ENCODE data around the gene PCBP4. TPM values are rescaled to one million over a fixed set of nuclear protein-coding genes. Genes with fewer than 3 reads are reported as not detected.
A peak's percentile ranks its signal among the peaks of the same experiment; 100 is the strongest.
"Not testable (repeated sequence)": the region's sequence is repeated elsewhere in the genome, so short reads cannot be mapped to it uniquely, and the experiment has no call there.

PCBP4 gene
- total RNA-seq, 2 experiments from 2014 or later = 11.4 to 21.1 TPM

- Mint-ChIP-seq H3K27ac (no peak overlapping the region), H3K27me3 (peaks cover 4% of the 10 kb centered on the region), H3K9me3 (ENCODE audit: low read depth) (no peaks in the 10 kb centered on the region), H3K36me3 (no peaks in the 10 kb centered on the region), H3K4me3 (no peak overlapping the region), H3K4me1 (peaks cover 11% of the 10 kb centered on the region)
- DNase-seq = no peak
- ATAC-seq = no peak
- CTCF ChIA-PET = interaction anchor here (1.1 to 7.3 kb wide), 7 partner anchors 9 to 138 kb away, joined by 3 to 107 read pairs (median 3); partner anchors contain the start of genes DUSP7 and RPL29
These were observed 37.0 kb upstream of the PCBP4 start for GRCh38 chr3:52004163-52004787.

GRCh38 chr3:52002748-52003147 is 35.5 kb upstream of the PCBP4 start:
- peaks cover 11% of the 10 kb centered on the region for H3K4me1 Mint-ChIP-seq
- ATAC-seq = no peak
- DNase-seq = no peak
- no peaks in the 10 kb centered on the region for H3K36me3 Mint-ChIP-seq
- CTCF ChIA-PET = interaction anchor here (0.7 to 7.3 kb wide), 11 partner anchors 19 to 148 kb away, joined by 3 to 107 read pairs (median 11); partner anchors contain the start of genes ABHD14A, ABHD14B, ACY1 and DUSP7
- no peak overlapping the region for H3K27ac Mint-ChIP-seq
- H3K4me3 Mint-ChIP-seq = no peak overlapping the region
- H3K9me3 Mint-ChIP-seq (ENCODE audit: low read depth) = no peaks in the 10 kb centered on the region
- H3K27me3 Mint-ChIP-seq = peaks cover 6% of the 10 kb centered on the region

DNA sequence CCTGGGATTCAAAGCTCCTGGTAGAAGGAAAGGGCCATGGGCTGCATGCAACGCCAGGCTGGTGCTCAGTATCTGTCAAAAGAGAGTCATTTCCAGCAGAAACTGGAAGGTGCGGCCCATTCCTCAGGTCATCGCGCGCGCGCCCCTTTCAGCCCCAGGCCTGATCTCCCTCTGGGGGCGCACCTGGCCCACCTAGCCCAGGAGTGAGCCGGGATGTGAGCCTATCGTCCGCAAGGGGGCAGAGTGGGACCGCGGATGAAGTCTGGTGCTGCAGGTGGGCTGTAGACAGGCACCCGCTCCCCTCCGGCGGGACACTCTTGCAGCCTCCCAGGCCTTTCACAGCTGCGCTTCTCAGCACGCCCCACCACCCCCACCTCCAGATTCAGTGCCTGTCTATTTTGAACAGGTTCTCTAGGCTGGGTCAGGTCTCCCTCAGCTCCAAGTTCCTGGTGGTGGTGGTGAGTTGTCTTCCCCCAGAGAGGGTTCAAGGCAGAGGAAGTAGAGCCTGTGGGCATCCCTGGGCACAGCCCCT is 34.3 kb upstream of the PCBP4 start:
- Mint-ChIP-seq H3K27me3 (peaks cover 13% of the 10 kb centered on the region), H3K27ac (no peak overlapping the region), H3K4me3 (no peak overlapping the region), H3K9me3 (ENCODE audit: low read depth) (no peaks in the 10 kb centered on the region), H3K4me1 (peaks cover 14% of the 10 kb centered on the region), H3K36me3 (no peaks in the 10 kb centered on the region)
- DNase-seq (peak; percentile 91), ATAC-seq (peak; percentile 98)
- CTCF ChIA-PET = interaction anchor here (0.6 to 7.3 kb wide), 48 partner anchors 8 to 446 kb away, joined by 3 to 107 read pairs (median 4); partner anchors contain the start of genes ABHD14A, ABHD14B, ACY1 and ALAS1

DNA sequence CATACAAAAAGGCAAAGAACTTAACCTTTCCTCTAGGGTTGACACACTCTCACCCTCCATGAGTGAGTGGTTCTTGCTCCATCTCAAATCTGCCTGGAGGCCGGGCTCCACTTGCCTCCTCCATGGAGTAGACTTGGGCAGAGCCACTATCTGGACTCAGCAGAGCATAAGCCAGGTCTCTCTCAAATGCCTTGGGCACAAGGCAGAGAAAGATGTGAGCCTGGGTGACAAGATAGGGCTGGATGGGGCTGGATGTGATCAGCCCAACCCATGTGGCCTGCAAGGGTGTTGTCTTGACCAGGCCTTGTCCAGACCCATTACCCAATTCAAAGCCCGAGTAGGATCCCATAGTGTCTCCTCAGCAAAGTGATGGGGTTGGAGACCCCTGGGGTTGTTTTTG is 32.6 kb upstream of the PCBP4 start:
- DNase-seq = no peak
- Mint-ChIP-seq H3K27me3 (peaks cover 13% of the 10 kb centered on the region), H3K36me3 (peaks cover 8% of the 10 kb centered on the region), H3K4me3 (no peak overlapping the region), H3K4me1 (peaks cover 17% of the 10 kb centered on the region), H3K9me3 (ENCODE audit: low read depth) (no peaks in the 10 kb centered on the region), H3K27ac (no peak overlapping the region)
- CTCF ChIA-PET = interaction anchor here (2.4 to 7.3 kb wide), 7 partner anchors 16 to 221 kb away, joined by 8 to 107 read pairs (median 16); partner anchors contain the start of gene DUSP7
- no peak for ATAC-seq

- no peak for ATAC-seq
- DNase-seq = no peak
- Mint-ChIP-seq H3K36me3 (peaks cover 18% of the 10 kb centered on the region), H3K27me3 (peaks cover 13% of the 10 kb centered on the region), H3K9me3 (ENCODE audit: low read depth) (no peaks in the 10 kb centered on the region), H3K4me3 (no peak overlapping the region), H3K27ac (no peak overlapping the region), H3K4me1 (peaks cover 26% of the 10 kb centered on the region)
- CTCF ChIA-PET = interaction anchor here (1.0 to 1.2 kb wide), 4 partner anchors 56 to 537 kb away, joined by 3 to 4 read pairs (median 4); partner anchors contain the start of gene DUSP7
These were observed 31.5 kb upstream of the PCBP4 start for GRCh38 chr3:51998774-51999173.

GRCh38 chr3:51997935-51998596 is 30.8 kb upstream of the PCBP4 start:
- DNase-seq (no peak), ATAC-seq (no peak)
- H3K4me1 Mint-ChIP-seq = peaks cover 33% of the 10 kb centered on the region
- H3K9me3 Mint-ChIP-seq (ENCODE audit: low read depth) = no peaks in the 10 kb centered on the region
- peaks cover 21% of the 10 kb centered on the region for H3K36me3 Mint-ChIP-seq
- no peak overlapping the region for H3K4me3 Mint-ChIP-seq
- peaks cover 13% of the 10 kb centered on the region for H3K27me3 Mint-ChIP-seq
- CTCF ChIA-PET = interaction anchor here (0.7 to 1.3 kb wide), 7 partner anchors 14 to 223 kb away, joined by 3 to 4 read pairs (median 4); partner anchors contain the start of genes ACY1, DUSP7 and PARP3
- H3K27ac Mint-ChIP-seq = no peak overlapping the region

DNA sequence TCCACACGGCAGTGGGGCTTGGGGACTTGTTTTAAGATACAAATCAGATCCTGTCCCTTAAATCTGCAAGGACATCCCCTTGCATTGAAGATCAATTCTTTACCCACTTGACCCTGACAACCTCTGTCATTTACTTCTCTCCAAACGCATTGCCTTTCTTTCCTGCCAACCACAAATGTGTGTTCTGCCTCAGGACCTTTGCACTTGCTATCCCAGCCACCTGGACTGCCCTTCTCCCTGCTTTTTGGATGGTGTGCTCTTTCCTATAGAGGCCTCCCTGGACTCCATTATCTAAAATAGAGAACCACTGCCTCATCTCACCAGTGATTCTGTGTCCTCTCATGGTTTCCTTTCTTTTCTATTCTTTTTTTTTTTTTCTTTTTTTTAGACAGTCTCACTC is 29.9 kb upstream of the PCBP4 start:
- ATAC-seq (no peak), DNase-seq (no peak)
- peak overlapping the region; percentile 32 for H3K27ac Mint-ChIP-seq
- peaks cover 13% of the 10 kb centered on the region for H3K27me3 Mint-ChIP-seq
- H3K4me1 Mint-ChIP-seq = peaks cover 41% of the 10 kb centered on the region
- H3K4me3 Mint-ChIP-seq = peak overlapping the region; percentile 16
- CTCF ChIA-PET = interaction anchor here (0.9 to 1.3 kb wide), 3 partner anchors 13 to 223 kb away, joined by 3 to 4 read pairs (median 3); partner anchors contain the start of genes ACY1 and PARP3
- no peaks in the 10 kb centered on the region for H3K9me3 Mint-ChIP-seq (ENCODE audit: low read depth)
- H3K36me3 Mint-ChIP-seq = peaks cover 29% of the 10 kb centered on the region

GRCh38 chr3:51995346-51996163 is 28.3 kb upstream of the PCBP4 start, which contains the start of gene RPL29:
Gene RPL29, minus strand, starts transcription at chr3:51995895. Its CDS starts 434 bp downstream, at chr3:51995461.
- Mint-ChIP-seq H3K4me1 (peaks cover 42% of the 10 kb centered on the region), H3K9me3 (ENCODE audit: low read depth) (no peaks in the 10 kb centered on the region), H3K36me3 (peaks cover 32% of the 10 kb centered on the region), H3K4me3 (peak within 1 kb of the TSS; percentile 97), H3K27ac (peak within 1 kb of the TSS; percentile 97), H3K27me3 (peaks cover 13% of the 10 kb centered on the region)
- peak; percentile 94 for DNase-seq
- peak; percentile 95 for ATAC-seq
- CTCF ChIA-PET = interaction anchor here (0.7 to 2.4 kb wide), 15 partner anchors 8 to 227 kb away, joined by 3 to 34 read pairs (median 6); partner anchors contain the start of genes ABHD14A, ABHD14B, ACY1 and DUSP7

DNA sequence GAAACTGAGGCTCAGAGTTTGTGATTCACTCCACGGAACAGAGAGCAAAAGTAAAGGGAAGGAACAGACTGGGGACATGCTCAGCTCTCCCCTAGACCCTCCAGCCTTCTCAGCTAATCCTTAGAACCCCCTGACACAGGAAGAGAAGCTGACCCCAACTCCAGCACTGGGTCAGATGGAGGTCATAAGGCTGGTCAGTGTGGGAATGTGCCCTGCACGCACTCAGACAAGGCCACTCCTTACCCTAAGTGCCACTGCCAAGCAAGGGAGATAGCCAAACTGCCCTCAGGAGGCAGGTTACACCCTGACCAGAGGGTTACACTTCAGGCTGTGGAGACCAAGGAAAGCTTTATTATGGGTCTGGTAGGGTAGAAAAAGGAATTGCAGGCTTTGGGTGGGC is 27.3 kb upstream of the PCBP4 start:
- Mint-ChIP-seq H3K9me3 (ENCODE audit: low read depth) (no peaks in the 10 kb centered on the region), H3K27ac (peak overlapping the region; percentile 97), H3K4me1 (peaks cover 42% of the 10 kb centered on the region), H3K27me3 (peaks cover 11% of the 10 kb centered on the region), H3K36me3 (peaks cover 32% of the 10 kb centered on the region), H3K4me3 (peak overlapping the region; percentile 97)
- DNase-seq (no peak), ATAC-seq (no peak)
- CTCF ChIA-PET = interaction anchor here (0.9 to 2.4 kb wide), 6 partner anchors 11 to 225 kb away, joined by 3 to 34 read pairs (median 6); partner anchors contain the start of genes ABHD14A, ABHD14B, ACY1 and POC1A

GRCh38 chr3:51993657-51994056 is 26.4 kb upstream of the PCBP4 start:
- H3K27ac Mint-ChIP-seq; H3K27me3 Mint-ChIP-seq; H3K9me3 Mint-ChIP-seq (ENCODE audit: low read depth); DNase-seq; ATAC-seq: not testable (repeated sequence)
- H3K4me1 Mint-ChIP-seq = peaks cover 42% of the 10 kb centered on the region
- H3K4me3 Mint-ChIP-seq = peak overlapping the region; percentile 21
- CTCF ChIA-PET = interaction anchor here (2.8 kb wide), 1 partner anchor 11 kb away, joined by 14 read pairs; the partner anchor contains the start of gene ACY1
- peaks cover 32% of the 10 kb centered on the region for H3K36me3 Mint-ChIP-seq

DNA sequence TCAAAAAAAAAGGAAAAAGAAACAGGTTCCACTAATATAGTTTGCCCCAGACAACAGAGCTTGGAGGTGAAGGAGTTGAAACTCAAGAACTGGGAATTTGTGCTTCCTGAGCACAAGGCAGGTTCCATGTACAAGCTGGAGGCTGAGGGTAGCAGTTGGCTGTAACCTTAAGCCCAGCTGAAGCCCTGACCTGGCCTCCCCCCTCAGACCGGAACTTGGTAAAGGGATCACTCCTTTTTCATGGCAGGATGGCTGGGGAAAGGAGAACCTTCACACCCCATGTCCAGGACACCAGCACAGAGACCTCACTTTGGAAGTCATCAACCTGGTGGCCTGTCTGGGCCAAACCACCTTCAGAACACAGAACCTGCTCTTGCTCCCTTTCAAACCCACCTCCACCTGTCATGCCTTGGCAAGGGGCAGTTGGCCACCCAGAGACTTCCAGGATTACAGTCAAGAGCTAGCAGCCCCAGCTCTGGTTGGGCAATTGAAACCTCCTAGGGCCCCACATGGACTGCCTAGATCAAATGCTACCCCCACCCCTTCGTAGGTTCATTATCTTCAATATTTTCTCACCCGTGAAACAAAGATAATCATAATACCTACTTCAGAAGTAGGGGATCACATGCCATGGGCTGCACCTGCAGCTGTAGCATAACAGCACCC is 24.9 kb upstream of the PCBP4 start:
- H3K27ac Mint-ChIP-seq = peak overlapping the region; percentile 15
- no peak for DNase-seq
- H3K4me1 Mint-ChIP-seq = peaks cover 42% of the 10 kb centered on the region
- CTCF ChIA-PET = interaction anchor here (1.5 to 2.8 kb wide), 4 partner anchors 10 to 131 kb away, joined by 3 to 14 read pairs (median 8); partner anchors contain the start of genes ABHD14B, ACY1 and RRP9
- H3K27me3 Mint-ChIP-seq = peaks cover 6% of the 10 kb centered on the region
- ATAC-seq = no peak
- H3K9me3 Mint-ChIP-seq (ENCODE audit: low read depth) = no peaks in the 10 kb centered on the region
- H3K4me3 Mint-ChIP-seq = no peak overlapping the region
- peaks cover 32% of the 10 kb centered on the region for H3K36me3 Mint-ChIP-seq

DNA sequence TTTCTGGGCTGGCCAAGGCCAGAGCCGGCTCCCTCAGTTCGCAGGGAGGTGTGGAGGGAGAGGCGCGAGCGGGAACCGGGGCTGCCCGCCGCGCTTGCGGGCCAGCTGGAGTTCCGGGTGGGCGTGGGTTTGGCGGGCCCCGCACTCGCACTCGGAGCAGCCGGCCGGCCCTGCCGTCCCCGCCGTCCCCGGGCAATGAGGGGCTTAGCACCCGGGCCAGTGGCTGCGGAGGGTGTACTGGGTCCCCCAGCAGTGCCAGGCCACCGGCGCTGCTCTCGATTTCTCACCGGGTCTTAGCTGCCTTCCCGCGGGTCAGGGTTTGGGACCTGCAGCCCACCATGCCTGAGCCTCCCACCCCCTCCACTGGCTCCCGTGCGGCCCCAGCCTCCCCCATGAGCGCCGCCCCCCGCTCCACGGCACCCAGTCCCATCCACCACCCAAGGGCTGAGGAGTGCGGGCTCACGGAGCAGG is 23.3 kb upstream of the PCBP4 start:
- not testable (repeated sequence) for ATAC-seq; DNase-seq; H3K27ac Mint-ChIP-seq; H3K4me3 Mint-ChIP-seq; H3K9me3 Mint-ChIP-seq (ENCODE audit: low read depth); H3K27me3 Mint-ChIP-seq
- CTCF ChIA-PET = interaction anchor here (2.8 kb wide), 1 partner anchor 8 kb away, joined by 14 read pairs; the partner anchor contains the start of gene ACY1
- Mint-ChIP-seq H3K36me3 (peaks cover 31% of the 10 kb centered on the region), H3K4me1 (peaks cover 37% of the 10 kb centered on the region)
